CD4-positive, alpha-beta T cell treated with Interleukin-12 subunit alpha and Interleukin-12 subunit beta, for 1 hour (primary cell): ENCODE measurements around the gene GLIPR1L2.

ENCODE experiments used
- DNase-seq: peaks from one replicate; pipeline ENCODE4 v3.0.0-alpha.2; 2020

GLIPR1L2 gene

GRCh38 chr12:75479963-75480461, 89.1 kb downstream of the GLIPR1L2 start:
- DNase-seq, result peak; percentile 48

- peak; percentile 88 for DNase-seq
These were observed 89.6 kb downstream of the GLIPR1L2 start, which contains the start of gene GLIPR1 for GRCh38 chr12:75480469-75480949. TSS of gene GLIPR1 (plus strand) at chr12:75480755. CDS start at chr12:75480881, 126 bp downstream.

- no peak for DNase-seq
These were observed 90.3 kb downstream of the GLIPR1L2 start for GRCh38 chr12:75481013-75481705.

- DNase-seq, result peak; percentile 48
These were observed 90.9 kb downstream of the GLIPR1L2 start for GRCh38 chr12:75481774-75482173.
